Measurements from ENCODE around the gene PMM1. TPM values are rescaled to one million over a fixed set of nuclear protein-coding genes. Genes with fewer than 3 reads are reported as not detected.

Gene PMM1
- polyA plus RNA-seq, 1 donor from 2014 or later, result 55.5 TPM

- Histone ChIP-seq H3K9ac (ENCODE audit: low read length) (no peak overlapping the region), H3F3A (ENCODE audit: insufficient read depth, low read length, poor library complexity, severe bottlenecking) (no peaks in the 10 kb centered on the region), H2AFZ (ENCODE audit: low read depth, low read length) (no peak overlapping the region), H3K79me2 (replicated peaks; ENCODE audit: insufficient read depth, low read length) (no peaks in the 10 kb centered on the region), H3K27me3 (ENCODE audit: insufficient read depth, low read depth, low read length) (no peaks in the 10 kb centered on the region), H3K27ac (ENCODE audit: low read length) (no peak overlapping the region), H3K4me2 (ENCODE audit: low read length) (no peak overlapping the region), H3K4me3 (ENCODE audit: low read length) (no peak overlapping the region), H3K9me3 (ENCODE audit: low read length) (no peaks in the 10 kb centered on the region), H3K9me2 (ENCODE audit: insufficient read depth, low read length) (no peaks in the 10 kb centered on the region), H3K36me3 (ENCODE audit: insufficient read depth, low read length) (no peaks in the 10 kb centered on the region), H4K20me1 (ENCODE audit: insufficient read depth) (no peaks in the 10 kb centered on the region)
- no peak for TF ChIP-seq RAD21 (conservative IDR thresholded peaks at IDR 0.05)
Observed at GRCh38 chr22:41570221-41570620, 19.4 kb downstream of the PMM1 start.

- Histone ChIP-seq H4K20me1 (ENCODE audit: insufficient read depth) (no peaks in the 10 kb centered on the region), H3K27ac (ENCODE audit: low read length) (no peak overlapping the region), H2AFZ (ENCODE audit: low read depth, low read length) (no peak overlapping the region), H3K9me3 (ENCODE audit: low read length) (no peaks in the 10 kb centered on the region), H3K9me2 (ENCODE audit: insufficient read depth, low read length) (no peaks in the 10 kb centered on the region), H3K36me3 (ENCODE audit: insufficient read depth, low read length) (no peaks in the 10 kb centered on the region), H3K4me2 (ENCODE audit: low read length) (no peak overlapping the region), H3K9ac (ENCODE audit: low read length) (peak overlapping the region; percentile 16), H3K4me3 (ENCODE audit: low read length) (no peak overlapping the region), H3K27me3 (ENCODE audit: insufficient read depth, low read depth, low read length) (no peaks in the 10 kb centered on the region), H3K79me2 (replicated peaks; ENCODE audit: insufficient read depth, low read length) (no peaks in the 10 kb centered on the region), H3F3A (ENCODE audit: insufficient read depth, low read length, poor library complexity, severe bottlenecking) (no peaks in the 10 kb centered on the region)
- no peak for TF ChIP-seq RAD21 (conservative IDR thresholded peaks at IDR 0.05)
- TF ChIP-seq POLR2AphosphoS5 (IDR thresholded peaks at IDR 0.05), result peak; percentile 8
Observed at GRCh38 chr22:41568811-41569210, 20.8 kb downstream of the PMM1 start.

GRCh38 chr22:41567512-41567768 lies 22.2 kb downstream of the PMM1 start:
- TF ChIP-seq CTCF (IDR thresholded peaks at IDR 0.05; ENCODE audit: poor library complexity, severe bottlenecking) (no peak), EZH2 (IDR thresholded peaks at IDR 0.05; ENCODE audit: borderline replicate concordance, insufficient read depth, low read length, poor library complexity, severe bottlenecking) (no peak), RAD21 (conservative IDR thresholded peaks at IDR 0.05) (no peak), MXI1 (conservative IDR thresholded peaks at IDR 0.05; ENCODE audit: poor library complexity, severe bottlenecking) (no peak), SMC3 (conservative IDR thresholded peaks at IDR 0.05; ENCODE audit: poor library complexity) (no peak), REST (IDR thresholded peaks at IDR 0.05; ENCODE audit: borderline replicate concordance) (no peak), POLR2AphosphoS5 (IDR thresholded peaks at IDR 0.05) (no peak), TAF1 (IDR thresholded peaks at IDR 0.05; ENCODE audit: low read depth) (no peak), EP300 (conservative IDR thresholded peaks at IDR 0.05; ENCODE audit: poor library complexity, severe bottlenecking) (no peak)
- H3K27ac ChIP-seq (ENCODE audit: low read length), result no peak overlapping the region
- no peaks in the 10 kb centered on the region for H3F3A ChIP-seq (ENCODE audit: insufficient read depth, low read length, poor library complexity, severe bottlenecking)
- no peaks in the 10 kb centered on the region for H3K36me3 ChIP-seq (ENCODE audit: insufficient read depth, low read length)
- no peaks in the 10 kb centered on the region for H3K9me3 ChIP-seq (ENCODE audit: low read length)
- H4K20me1 ChIP-seq (ENCODE audit: insufficient read depth), result no peaks in the 10 kb centered on the region
- H3K9ac ChIP-seq (ENCODE audit: low read length), result no peak overlapping the region
- no peak overlapping the region for H2AFZ ChIP-seq (ENCODE audit: low read depth, low read length)
- no peak overlapping the region for H3K4me2 ChIP-seq (ENCODE audit: low read length)
- no peaks in the 10 kb centered on the region for H3K79me2 ChIP-seq (replicated peaks; ENCODE audit: insufficient read depth, low read length)
- no peaks in the 10 kb centered on the region for H3K27me3 ChIP-seq (ENCODE audit: insufficient read depth, low read depth, low read length)
- H3K9me2 ChIP-seq (ENCODE audit: insufficient read depth, low read length), result no peaks in the 10 kb centered on the region
- no peak overlapping the region for H3K4me3 ChIP-seq (ENCODE audit: low read length)

Data from neural cell (in vitro differentiated cells).